Thoracic aorta (tissue), 2 donors: Measurements from ENCODE around the gene NPAS3. TPM values are rescaled to one million over a fixed set of nuclear protein-coding genes. Genes with fewer than 3 reads are reported as not detected.

Experiments used
- ATAC-seq: fragments of 150-250 bp; one replicate; pipeline ENCODE4 v1.8.0; 2017; ENCODE audit warnings: low read depth; ENCODE audit not compliant: insufficient number of reproducible peaks, low FRiP score
- DNase-seq: peaks from one replicate; pipeline ENCODE4 v3.0.0-alpha.2; 2020; ENCODE audit warnings: low spot score
- H3K27ac ChIP-seq, 2 donors: fragments of 200-600 bp; sonication (generic); 1 replicate in 1 of 2; 2 replicates in 1 of 2; pipeline ENCODE4 v1.5.1; 2016; ENCODE audit warnings: mild to moderate bottlenecking in 2 of 2, moderate library complexity in 2 of 2
- H3K27me3 ChIP-seq: fragments of 200-600 bp; sonication (generic); replicated peaks from 2 replicates; pipeline ENCODE4 v1.6.0; 2016; ENCODE audit warnings: mild to moderate bottlenecking; ENCODE audit not compliant: insufficient read depth
- H3K36me3 ChIP-seq: fragments of 200-600 bp; sonication (generic); one replicate; pipeline ENCODE4 v1.5.1; 2016
- H3K4me1 ChIP-seq, 2 donors: fragments of 200-600 bp; sonication (generic); 1 replicate in 1 of 2; 2 replicates in 1 of 2; pipeline versions ENCODE4 v1.5.1 to v1.6.0; 2016; ENCODE audit warnings: low read depth in 2 of 2, mild to moderate bottlenecking in 1 of 2; ENCODE audit not compliant: control insufficient read depth in 1 of 2
- H3K4me3 ChIP-seq: fragments of 200-600 bp; sonication (generic); 2 replicates; pipeline ENCODE4 v1.5.1; 2016; ENCODE audit warnings: mild to moderate bottlenecking
- H3K9me3 ChIP-seq: fragments of 200-600 bp; sonication (generic); 2 replicates; pipeline ENCODE4 v1.5.1; 2016
- CTCF ChIP-seq: fragments of 200-600 bp; sonication (generic); IDR thresholded peaks from one replicate; pipeline ENCODE4 v1.5.1; 2019; ENCODE audit warnings: antibody characterized with exemption
- total RNA-seq, 2 donors: library from RNA; depleted of rRNA; stranded (reverse); fragments of >200 nt; gene quantifications; one replicate each; pipeline versions ENCODE4 v1.1.0 to v1.2.3, GENCODE V29; 2016

Gene NPAS3
- total RNA-seq, 2 donors from 2014 or later, result 1.1 TPM; not detected in 1

- ATAC-seq, result no peak
Observed at GRCh38 chr14:33767586-33768457, 829.1 kb downstream of the NPAS3 start.

GRCh38 chr14:33768458-33768830, 829.8 kb downstream of the NPAS3 start:
- H3K36me3 ChIP-seq, result no peaks in the 10 kb centered on the region
- no peaks in the 10 kb centered on the region for H3K27me3 ChIP-seq
- no peak for TF ChIP-seq CTCF
- H3K27ac ChIP-seq, result no peak overlapping the region
- DNase-seq (no peak), ATAC-seq (no peak)
- H3K4me3 ChIP-seq, result no peak overlapping the region
- H3K4me1 ChIP-seq, result no peaks in the 10 kb centered on the region
- no peaks in the 10 kb centered on the region for H3K9me3 ChIP-seq

More at GRCh38 chr14:33767586-33768457, 829.1 kb downstream of the NPAS3 start:
- TF ChIP-seq CTCF, result no peak
- DNase-seq, result no peak
- Histone ChIP-seq H3K4me3 (no peak overlapping the region), H3K4me1 (no peaks in the 10 kb centered on the region), H3K36me3 (no peaks in the 10 kb centered on the region), H3K9me3 (no peaks in the 10 kb centered on the region), H3K27me3 (no peaks in the 10 kb centered on the region), H3K27ac (no peak overlapping the region)

GRCh38 chr14:33773205-33774030, 834.7 kb downstream of the NPAS3 start:
- Histone ChIP-seq H3K27me3 (no peaks in the 10 kb centered on the region), H3K27ac (no peak overlapping the region), H3K36me3 (no peaks in the 10 kb centered on the region), H3K9me3 (no peaks in the 10 kb centered on the region), H3K4me3 (no peak overlapping the region), H3K4me1 (no peaks in the 10 kb centered on the region)
- no peak for ATAC-seq
- DNase-seq, result no peak
- TF ChIP-seq CTCF, result no peak

GRCh38 chr14:33774161-33774560, 835.5 kb downstream of the NPAS3 start:
- Histone ChIP-seq H3K9me3 (no peaks in the 10 kb centered on the region), H3K4me1 (no peaks in the 10 kb centered on the region), H3K4me3 (no peak overlapping the region), H3K27ac (no peak overlapping the region), H3K36me3 (no peaks in the 10 kb centered on the region), H3K27me3 (no peaks in the 10 kb centered on the region)
- no peak for TF ChIP-seq CTCF
- no peak for ATAC-seq
- no peak for DNase-seq

- H3K27me3 ChIP-seq, result no peaks in the 10 kb centered on the region
- no peaks in the 10 kb centered on the region for H3K9me3 ChIP-seq
- ATAC-seq, result no peak
- no peaks in the 10 kb centered on the region for H3K4me1 ChIP-seq
- H3K36me3 ChIP-seq, result no peaks in the 10 kb centered on the region
- TF ChIP-seq CTCF, result no peak
- no peak for DNase-seq
- no peak overlapping the region for H3K4me3 ChIP-seq
- no peak overlapping the region for H3K27ac ChIP-seq
Observed at GRCh38 chr14:33774723-33775470, 836.2 kb downstream of the NPAS3 start.
